ENCODE measurements around the gene LYRM7. TPM values are rescaled to one million over a fixed set of nuclear protein-coding genes. Genes with fewer than 3 reads are reported as not detected.
A peak's percentile ranks its signal among the peaks of the same experiment; 100 is the strongest.

The LYRM7 gene
- total and polyA plus RNA-seq, 2 donors (not counting 1 experiment from before 2014, with no cell fraction given): 4.8 to 6.9 TPM

GRCh38 chr5:131242728-131243255 lies 72.0 kb downstream of the LYRM7 start:
- peak; percentile 89 to 91 for DNase-seq (ENCODE audit: low read depth in 2 of 2)
- Histone ChIP-seq H3K36me3 (ENCODE audit: control insufficient read depth, insufficient read depth, low read length) (no peaks in the 10 kb centered on the region), H3K27ac (ENCODE audit: insufficient read depth, low read length) (no peak overlapping the region), H3K4me1 (ENCODE audit: control insufficient read depth, extremely low read depth, insufficient read depth, low read length) (no peaks in the 10 kb centered on the region), H3K4me2 (ENCODE audit: extremely low read depth, insufficient read depth, low read length) (peak overlapping the region; percentile 11), H3K79me2 (ENCODE audit: control insufficient read depth, insufficient read depth, low read length) (no peaks in the 10 kb centered on the region), H3K9ac (ENCODE audit: insufficient read depth, low read length) (no peak overlapping the region), H3K9me3 (ENCODE audit: control insufficient read depth, insufficient read depth, low read depth, low read length) (no peaks in the 10 kb centered on the region), H4K20me1 (ENCODE audit: control insufficient read depth, extremely low read depth, insufficient read depth, low read length) (no peaks in the 10 kb centered on the region), H2AFZ (ENCODE audit: low read length) (no peak overlapping the region), H3K27me3 (ENCODE audit: control insufficient read depth, insufficient read depth, low read length) (no peaks in the 10 kb centered on the region), H3K4me3 (replicated peaks in 1 of 4; ENCODE audit: control extremely low read depth in 1 of 4, insufficient read depth in 1 of 4, low read depth in 3 of 4, low read length in 4 of 4) (no peak overlapping the region)
- TF ChIP-seq EZH2 (IDR thresholded peaks at IDR 0.05; ENCODE audit: low read length, missing control alignments): no peak

GRCh38 chr5:131245312-131245711 lies 74.6 kb downstream of the LYRM7 start:
- H3K27me3 ChIP-seq (ENCODE audit: control insufficient read depth, insufficient read depth, low read length): no peaks in the 10 kb centered on the region

DNA sequence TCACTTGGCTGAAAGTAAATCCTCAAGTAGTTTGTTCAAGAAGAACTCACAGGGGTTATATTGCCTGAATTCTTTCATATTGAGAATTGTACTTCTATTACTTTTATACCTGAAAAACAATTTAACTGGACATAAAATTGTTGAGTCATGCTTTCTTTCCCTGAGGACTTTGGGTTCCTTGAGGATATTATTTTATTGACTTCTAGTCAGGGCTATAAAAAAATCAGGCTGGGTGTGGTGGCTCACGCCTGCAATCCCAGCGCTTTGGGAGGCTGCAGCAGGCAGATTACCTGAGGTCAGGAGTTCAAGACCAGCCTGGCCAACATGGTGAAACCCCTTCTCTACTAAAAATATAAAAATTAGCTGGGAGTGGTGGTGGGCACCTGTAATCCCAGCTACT lies 75.2 kb downstream of the LYRM7 start:
- Histone ChIP-seq H3K9me3 (ENCODE audit: control insufficient read depth, insufficient read depth, low read depth, low read length) (no peaks in the 10 kb centered on the region), H3K27ac (ENCODE audit: insufficient read depth, low read length) (no peak overlapping the region), H3K4me3 (replicated peaks in 1 of 4; ENCODE audit: control extremely low read depth in 1 of 4, insufficient read depth in 1 of 4, low read depth in 3 of 4, low read length in 4 of 4) (no peak overlapping the region), H3K27me3 (ENCODE audit: control insufficient read depth, insufficient read depth, low read length) (no peaks in the 10 kb centered on the region), H3K79me2 (ENCODE audit: control insufficient read depth, insufficient read depth, low read length) (no peaks in the 10 kb centered on the region), H3K9ac (ENCODE audit: insufficient read depth, low read length) (no peak overlapping the region), H4K20me1 (ENCODE audit: control insufficient read depth, extremely low read depth, insufficient read depth, low read length) (no peaks in the 10 kb centered on the region), H3K36me3 (ENCODE audit: control insufficient read depth, insufficient read depth, low read length) (no peaks in the 10 kb centered on the region), H3K4me1 (ENCODE audit: control insufficient read depth, extremely low read depth, insufficient read depth, low read length) (no peaks in the 10 kb centered on the region), H3K4me2 (ENCODE audit: extremely low read depth, insufficient read depth, low read length) (no peak overlapping the region), H2AFZ (ENCODE audit: low read length) (no peak overlapping the region)
- DNase-seq (ENCODE audit: low read depth in 2 of 2): no peak
- no peak for TF ChIP-seq EZH2 (IDR thresholded peaks at IDR 0.05; ENCODE audit: low read length, missing control alignments)
- TF ChIP-seq CTCF (conservative IDR thresholded peaks at IDR 0.05 in 1 of 2, IDR thresholded peaks at IDR 0.05 in 1 of 2; ENCODE audit: low read depth in 1 of 2, low read length in 2 of 2): no peak

More at GRCh38 chr5:131245312-131245711, 74.6 kb downstream of the LYRM7 start:
- TF ChIP-seq CTCF (conservative IDR thresholded peaks at IDR 0.05 in 1 of 2, IDR thresholded peaks at IDR 0.05 in 1 of 2; ENCODE audit: low read depth in 1 of 2, low read length in 2 of 2) (no peak), EZH2 (IDR thresholded peaks at IDR 0.05; ENCODE audit: low read length, missing control alignments) (no peak)
- Histone ChIP-seq H4K20me1 (ENCODE audit: control insufficient read depth, extremely low read depth, insufficient read depth, low read length) (no peaks in the 10 kb centered on the region), H3K9me3 (ENCODE audit: control insufficient read depth, insufficient read depth, low read depth, low read length) (no peaks in the 10 kb centered on the region), H3K4me2 (ENCODE audit: extremely low read depth, insufficient read depth, low read length) (no peak overlapping the region), H3K36me3 (ENCODE audit: control insufficient read depth, insufficient read depth, low read length) (no peaks in the 10 kb centered on the region), H3K9ac (ENCODE audit: insufficient read depth, low read length) (no peak overlapping the region), H3K79me2 (ENCODE audit: control insufficient read depth, insufficient read depth, low read length) (no peaks in the 10 kb centered on the region), H3K4me1 (ENCODE audit: control insufficient read depth, extremely low read depth, insufficient read depth, low read length) (no peaks in the 10 kb centered on the region), H3K27ac (ENCODE audit: insufficient read depth, low read length) (no peak overlapping the region), H2AFZ (ENCODE audit: low read length) (no peak overlapping the region), H3K4me3 (replicated peaks in 1 of 4; ENCODE audit: control extremely low read depth in 1 of 4, insufficient read depth in 1 of 4, low read depth in 3 of 4, low read length in 4 of 4) (no peak overlapping the region)
- DNase-seq (ENCODE audit: low read depth in 2 of 2): no peak
